Measurements from ENCODE around the gene KIF7.

Gene KIF7

DNA sequence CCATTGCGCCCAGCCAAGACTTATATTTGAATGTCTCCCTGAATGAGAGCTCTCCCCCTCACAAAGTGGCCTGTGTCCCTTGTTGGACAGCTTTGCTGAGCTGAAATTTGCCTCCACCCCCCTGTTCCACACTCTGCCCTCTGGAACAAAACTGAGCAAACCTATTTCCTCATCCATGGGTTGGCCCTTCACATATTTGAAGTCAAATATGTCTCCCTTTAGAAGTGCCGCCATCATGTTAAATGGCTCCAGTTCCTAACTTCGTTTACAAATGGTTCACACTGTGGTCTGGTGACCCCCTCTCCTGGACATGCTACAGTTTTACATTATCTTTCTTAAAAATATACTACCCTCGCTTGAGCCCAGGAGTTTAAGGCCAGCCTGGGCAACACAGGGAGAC is 19.3 kb upstream of the KIF7 start:
- no peak overlapping the region for H3K4me3 ChIP-seq (ENCODE audit: low read depth, low read length)
- TF ChIP-seq, protein P1, sequence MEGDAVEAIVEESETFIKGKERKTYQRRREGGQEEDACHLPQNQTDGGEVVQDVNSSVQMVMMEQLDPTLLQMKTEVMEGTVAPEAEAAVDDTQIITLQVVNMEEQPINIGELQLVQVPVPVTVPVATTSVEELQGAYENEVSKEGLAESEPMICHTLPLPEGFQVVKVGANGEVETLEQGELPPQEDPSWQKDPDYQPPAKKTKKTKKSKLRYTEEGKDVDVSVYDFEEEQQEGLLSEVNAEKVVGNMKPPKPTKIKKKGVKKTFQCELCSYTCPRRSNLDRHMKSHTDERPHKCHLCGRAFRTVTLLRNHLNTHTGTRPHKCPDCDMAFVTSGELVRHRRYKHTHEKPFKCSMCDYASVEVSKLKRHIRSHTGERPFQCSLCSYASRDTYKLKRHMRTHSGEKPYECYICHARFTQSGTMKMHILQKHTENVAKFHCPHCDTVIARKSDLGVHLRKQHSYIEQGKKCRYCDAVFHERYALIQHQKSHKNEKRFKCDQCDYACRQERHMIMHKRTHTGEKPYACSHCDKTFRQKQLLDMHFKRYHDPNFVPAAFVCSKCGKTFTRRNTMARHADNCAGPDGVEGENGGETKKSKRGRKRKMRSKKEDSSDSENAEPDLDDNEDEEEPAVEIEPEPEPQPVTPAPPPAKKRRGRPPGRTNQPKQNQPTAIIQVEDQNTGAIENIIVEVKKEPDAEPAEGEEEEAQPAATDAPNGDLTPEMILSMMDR (IDR thresholded peaks at IDR 0.05; ENCODE audit: borderline replicate concordance, insufficient read depth, low read depth, low read length): no peak

DNA sequence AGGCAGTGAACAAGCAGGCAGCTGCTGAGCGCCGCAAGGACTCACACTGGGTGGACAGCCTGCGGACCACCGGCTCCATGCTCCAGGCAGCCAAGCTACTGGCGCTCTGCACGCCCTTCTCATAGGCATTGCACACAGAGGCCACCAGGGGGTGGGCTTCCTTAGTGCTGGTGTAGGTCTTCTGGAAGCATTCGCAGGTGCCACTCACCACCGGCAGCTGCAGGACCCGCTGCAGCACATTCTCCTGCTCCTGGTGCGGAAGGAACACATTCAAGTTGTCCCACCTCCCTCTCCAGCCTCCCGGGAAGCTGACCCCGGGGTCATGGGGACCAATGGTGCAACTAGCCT is 17.9 kb upstream of the KIF7 start:
- TF ChIP-seq, protein P1 (IDR thresholded peaks at IDR 0.05; ENCODE audit: borderline replicate concordance, insufficient read depth, low read depth, low read length): peak; percentile 74
- no peak overlapping the region for H3K4me3 ChIP-seq (ENCODE audit: low read depth, low read length)

DNA sequence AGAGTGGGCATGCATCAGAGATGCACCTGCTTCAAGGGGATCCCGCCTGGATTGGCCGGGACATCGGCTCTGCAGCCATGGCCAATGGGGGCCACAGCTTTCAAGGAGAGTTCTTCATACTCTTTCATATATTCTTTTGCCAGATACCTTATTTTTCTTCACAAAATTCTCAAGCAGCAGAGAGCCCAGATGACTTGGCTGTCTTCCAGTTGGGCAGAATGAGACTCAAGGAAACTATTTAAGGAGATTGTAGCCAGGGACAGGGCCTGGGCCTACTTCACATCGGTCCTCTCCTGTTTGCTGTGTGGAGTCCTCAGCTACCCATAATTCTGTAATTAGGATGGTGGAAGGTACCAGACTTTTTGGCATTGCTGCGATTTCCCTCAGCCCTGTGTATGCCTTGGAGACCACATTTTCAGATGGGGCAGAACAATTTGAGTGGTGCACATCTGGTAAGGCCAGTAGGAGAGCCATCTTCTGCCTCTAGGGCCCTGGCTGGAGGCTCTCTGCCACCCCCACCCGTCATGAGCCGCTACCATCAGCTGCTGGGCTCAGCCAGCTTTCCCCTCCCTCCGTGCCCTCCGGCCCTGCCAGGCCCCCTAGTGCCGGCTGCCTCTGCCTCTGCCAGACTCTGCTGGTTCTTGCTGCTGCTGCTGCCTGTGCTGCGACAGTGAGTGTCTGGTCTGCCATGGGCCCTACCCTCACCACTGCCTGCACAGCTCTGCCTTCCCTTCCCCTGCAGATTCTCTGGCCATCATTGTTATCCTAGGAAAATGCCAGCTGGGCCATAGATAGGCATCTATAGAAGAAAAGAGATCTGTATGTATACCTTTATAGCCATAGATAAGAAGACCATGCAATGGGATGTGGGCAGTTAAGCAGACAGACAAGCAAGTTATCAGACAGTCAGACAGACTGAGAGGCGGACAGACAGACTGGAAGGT is 17.2 kb upstream of the KIF7 start:
- H3K4me3 ChIP-seq (ENCODE audit: low read depth, low read length): no peak overlapping the region
- TF ChIP-seq, protein P1 (IDR thresholded peaks at IDR 0.05; ENCODE audit: borderline replicate concordance, insufficient read depth, low read depth, low read length): no peak

DNA sequence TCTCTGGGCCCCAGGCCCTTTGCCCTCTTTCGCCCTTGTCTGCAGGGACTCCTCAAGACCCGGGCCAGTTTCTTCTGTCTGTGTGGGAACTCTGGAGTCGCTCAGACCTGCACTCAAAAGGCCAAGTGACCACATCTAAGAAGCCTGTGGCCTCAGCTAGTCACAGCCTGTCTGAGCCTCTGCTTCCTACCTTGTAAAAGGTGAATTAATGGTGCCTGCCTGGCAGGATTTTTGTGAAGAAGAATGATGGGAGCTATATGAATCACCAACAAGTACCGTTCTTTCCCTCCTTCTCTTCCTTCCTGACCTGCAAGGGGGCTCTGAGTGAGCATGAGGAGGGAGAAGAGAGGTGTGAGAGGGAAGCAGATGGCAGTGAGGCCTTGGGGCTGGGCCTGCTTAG is 16.4 kb upstream of the KIF7 start:
- H3K4me3 ChIP-seq (ENCODE audit: low read depth, low read length): no peak overlapping the region
- TF ChIP-seq, protein P1 (IDR thresholded peaks at IDR 0.05; ENCODE audit: borderline replicate concordance, insufficient read depth, low read depth, low read length): no peak

DNA sequence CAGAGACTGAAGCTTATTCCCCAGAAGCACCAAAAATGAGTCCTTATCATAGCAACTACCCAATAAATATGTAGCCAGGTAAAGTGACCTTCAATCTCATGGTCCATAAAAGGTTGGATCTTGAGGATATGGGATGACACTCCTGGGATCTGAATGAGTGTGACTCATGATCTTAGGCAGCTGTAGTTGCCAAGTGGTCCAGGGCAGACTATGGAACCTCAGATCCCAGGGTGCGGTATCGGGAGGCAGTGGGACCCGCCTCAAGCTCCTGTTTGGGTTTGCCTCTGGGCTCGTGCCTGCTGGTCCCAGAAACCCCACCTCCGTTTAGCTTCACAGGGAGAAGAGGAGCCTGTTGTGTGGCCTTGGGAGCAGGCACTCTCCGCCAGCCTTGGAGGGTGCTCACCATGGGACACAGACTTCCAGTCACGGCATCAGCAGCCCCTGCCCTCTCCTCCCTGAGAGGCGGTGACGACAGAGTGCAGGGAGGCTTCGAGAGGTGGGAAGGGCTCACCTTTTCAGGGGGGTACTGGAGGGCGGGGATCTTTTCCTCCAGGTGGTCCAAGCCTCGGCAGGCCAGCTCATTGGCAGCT is 15.8 kb upstream of the KIF7 start:
- H3K4me3 ChIP-seq (ENCODE audit: low read depth, low read length): no peak overlapping the region
- TF ChIP-seq, protein P1 (IDR thresholded peaks at IDR 0.05; ENCODE audit: borderline replicate concordance, insufficient read depth, low read depth, low read length): no peak

DNA sequence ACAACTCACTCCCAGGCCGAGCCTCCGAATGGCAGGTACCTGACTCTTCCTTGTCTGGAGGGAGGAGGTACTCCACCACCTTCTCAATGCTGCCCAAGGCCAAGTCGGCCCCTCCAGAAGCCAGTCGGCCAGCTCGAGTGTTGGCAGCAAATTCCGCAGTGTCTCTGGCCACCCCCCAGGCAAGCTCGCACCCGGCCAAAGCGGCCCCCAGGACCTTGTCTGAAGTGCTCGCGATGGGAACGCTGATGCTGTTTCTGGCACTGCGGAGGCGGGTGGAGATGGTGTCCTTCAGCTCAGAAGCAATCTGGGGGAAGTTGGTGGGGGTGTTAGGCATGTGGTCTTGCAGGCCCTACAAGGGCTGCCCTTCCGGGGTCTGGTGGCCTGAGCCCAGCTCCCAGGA is 14.7 kb upstream of the KIF7 start:
- TF ChIP-seq, protein P1 (IDR thresholded peaks at IDR 0.05; ENCODE audit: borderline replicate concordance, insufficient read depth, low read depth, low read length): no peak
- H3K4me3 ChIP-seq (ENCODE audit: low read depth, low read length): no peak overlapping the region

Measured in GM12875 (cell line).